Keratinocyte (primary cell): ENCODE measurements around the gene MUC13.

Experiments used
- EZH2 ChIP-seq: IDR thresholded peaks from one replicate; pipeline ENCODE4 v1.6.1; 2012; ENCODE audit warnings: inconsistent platforms, mild to moderate bottlenecking, low read length, moderate library complexity
- TF ChIP-seq, protein P1 (sequence below), 3 experiments: IDR thresholded peaks in 1 of 3; conservative IDR thresholded peaks in 1 of 3; optimal IDR thresholded peaks in 1 of 3; 2 replicates in 2 of 3; 3 replicates in 1 of 3; pipeline versions ENCODE3 to v1.5.1; 2011; ENCODE audit warnings: low read length in 3 of 3, mild to moderate bottlenecking in 3 of 3, moderate library complexity in 2 of 3, control low read depth in 1 of 3, inconsistent platforms in 1 of 3; ENCODE audit not compliant: insufficient read depth in 2 of 3; ENCODE audit errors: extremely low read depth in 1 of 3

- TF ChIP-seq, protein P1, sequence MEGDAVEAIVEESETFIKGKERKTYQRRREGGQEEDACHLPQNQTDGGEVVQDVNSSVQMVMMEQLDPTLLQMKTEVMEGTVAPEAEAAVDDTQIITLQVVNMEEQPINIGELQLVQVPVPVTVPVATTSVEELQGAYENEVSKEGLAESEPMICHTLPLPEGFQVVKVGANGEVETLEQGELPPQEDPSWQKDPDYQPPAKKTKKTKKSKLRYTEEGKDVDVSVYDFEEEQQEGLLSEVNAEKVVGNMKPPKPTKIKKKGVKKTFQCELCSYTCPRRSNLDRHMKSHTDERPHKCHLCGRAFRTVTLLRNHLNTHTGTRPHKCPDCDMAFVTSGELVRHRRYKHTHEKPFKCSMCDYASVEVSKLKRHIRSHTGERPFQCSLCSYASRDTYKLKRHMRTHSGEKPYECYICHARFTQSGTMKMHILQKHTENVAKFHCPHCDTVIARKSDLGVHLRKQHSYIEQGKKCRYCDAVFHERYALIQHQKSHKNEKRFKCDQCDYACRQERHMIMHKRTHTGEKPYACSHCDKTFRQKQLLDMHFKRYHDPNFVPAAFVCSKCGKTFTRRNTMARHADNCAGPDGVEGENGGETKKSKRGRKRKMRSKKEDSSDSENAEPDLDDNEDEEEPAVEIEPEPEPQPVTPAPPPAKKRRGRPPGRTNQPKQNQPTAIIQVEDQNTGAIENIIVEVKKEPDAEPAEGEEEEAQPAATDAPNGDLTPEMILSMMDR (optimal IDR thresholded peaks at IDR 0.05 in 1 of 3, IDR thresholded peaks at IDR 0.05 in 1 of 3, conservative IDR thresholded peaks at IDR 0.05 in 1 of 3; ENCODE audit: extremely low read depth in 1 of 3, insufficient read depth in 2 of 3, low read length in 3 of 3), result no peak
- no peak for TF ChIP-seq EZH2
Measured at GRCh38 chr3:124918524-124918923, 16.0 kb downstream of the MUC13 start.
